ENCODE results near the gene UXT. TPM values are rescaled to one million over a fixed set of nuclear protein-coding genes. Genes with fewer than 3 reads are reported as not detected.

UXT gene
- total and polyA plus RNA-seq, 2 donors (not counting 3 experiments of a cell fraction or from before 2014, with no cell fraction given) = 91.2 to 153 TPM

GRCh38 chrX:47613082-47613481 is 45.9 kb downstream of the UXT start:
- no peaks in the 10 kb centered on the region for H3K9me1 ChIP-seq (replicated peaks; ENCODE audit: control insufficient read depth, extremely low read depth, insufficient read depth, low read length)
- DNase-seq (ENCODE audit: low read depth, low spot score) = no peak
- no peaks in the 10 kb centered on the region for H3K79me2 ChIP-seq (ENCODE audit: control insufficient read depth, insufficient read depth, low read length)
- H3K4me1 ChIP-seq (ENCODE audit: control insufficient read depth, extremely low read depth, insufficient read depth, low read length) = no peaks in the 10 kb centered on the region
- H3K4me2 ChIP-seq (ENCODE audit: insufficient read depth, low read length) = no peak overlapping the region
- TF ChIP-seq FOS (IDR thresholded peaks at IDR 0.05; ENCODE audit: borderline replicate concordance, insufficient read depth, low read length) = no peak
- no peak for TF ChIP-seq CTCF (IDR thresholded peaks at IDR 0.05; ENCODE audit: extremely low read depth in 1 of 2, insufficient read depth in 1 of 2, low read depth in 1 of 2, low read length in 2 of 2)
- TF ChIP-seq POLR2AphosphoS5 (IDR thresholded peaks at IDR 0.05; ENCODE audit: insufficient read depth, low read depth, low read length) = no peak
- no peak for TF ChIP-seq GATA2 (IDR thresholded peaks at IDR 0.05; ENCODE audit: insufficient read depth, insufficient read length, low read depth, low read length)
- no peak for TF ChIP-seq JUN (IDR thresholded peaks at IDR 0.05; ENCODE audit: borderline replicate concordance, insufficient read depth, insufficient read length, low read depth)
- TF ChIP-seq POLR2A (IDR thresholded peaks at IDR 0.05; ENCODE audit: low read depth, low read length) = no peak
- no peak for TF ChIP-seq MAX (IDR thresholded peaks at IDR 0.05; ENCODE audit: insufficient read depth, insufficient read length)
- no peak for TF ChIP-seq EZH2 (IDR thresholded peaks at IDR 0.05; ENCODE audit: borderline replicate concordance, low read depth, low read length, severe bottlenecking)
- no peak for TF ChIP-seq MYC (IDR thresholded peaks at IDR 0.05; ENCODE audit: low read depth, low read length)
- no peaks in the 10 kb centered on the region for H4K20me1 ChIP-seq (replicated peaks; ENCODE audit: control insufficient read depth, extremely low read depth, insufficient read depth, low read length)
- intact Hi-C loops (cut with micrococcal nuclease) (no loop called here), dilution Hi-C loops (cut with MboI; ENCODE audit: extremely low pct_ligation_motif_present, low sequenced_read_pairs) (no loop called here)
- ChIA-PET POLR2A (no interaction called here), CTCF (no interaction called here)
- no peak for FAIRE-seq
- BruUV-seq (replicated peaks) = no TSS peak
- no peaks in the 10 kb centered on the region for H3K36me3 ChIP-seq (ENCODE audit: control insufficient read depth in 2 of 2, extremely low read depth in 1 of 2, insufficient read depth in 2 of 2, low read length in 2 of 2)
- no peak overlapping the region for H3K9ac ChIP-seq (replicated peaks; ENCODE audit: extremely low read depth, insufficient read depth, low read length)
- H3K9me3 ChIP-seq (replicated peaks; ENCODE audit: control insufficient read depth, insufficient read depth, low read length) = no peaks in the 10 kb centered on the region
- H3K27me3 ChIP-seq (ENCODE audit: control insufficient read depth in 2 of 2, insufficient read depth in 2 of 2, low read length in 2 of 2) = peaks cover 0 to 2% of the 10 kb centered on the region in 2 experiments
- no peak overlapping the region for H2AFZ ChIP-seq (ENCODE audit: low read depth, low read length)
- no peak overlapping the region for H3K4me3 ChIP-seq (replicated peaks in 1 of 3; ENCODE audit: insufficient read depth in 1 of 3, low read depth in 1 of 3, low read length in 3 of 3)
- no peak overlapping the region for H3K27ac ChIP-seq (ENCODE audit: insufficient read depth, low read depth, low read length)

All from endothelial cell of umbilical vein (primary cell).